NT2/D1 (cell line): ENCODE measurements around the gene ST6GALNAC3.

ENCODE experiments used
- DNase-seq: peaks from one replicate; pipeline ENCODE4 v3.0.0-alpha.2; 2011; ENCODE audit warnings: low read depth, low spot score
- H3K27me3 ChIP-seq: 2 replicates; pipeline ENCODE4 v1.6.0; 2011; ENCODE audit warnings: mild to moderate bottlenecking; ENCODE audit not compliant: insufficient read length, insufficient read depth
- H3K36me3 ChIP-seq: 2 replicates; pipeline ENCODE4 v1.6.1; 2011; ENCODE audit warnings: mild to moderate bottlenecking, low read length, mixed read lengths; ENCODE audit not compliant: insufficient read depth, insufficient read length
- H3K4me1 ChIP-seq: 2 replicates; pipeline ENCODE4 v1.5.1; 2011; ENCODE audit not compliant: insufficient read depth, insufficient read length
- H3K4me3 ChIP-seq: 2 replicates; pipeline ENCODE4 v1.5.1; 2011; ENCODE audit warnings: low read depth; ENCODE audit not compliant: insufficient read length
- H3K9ac ChIP-seq: 2 replicates; pipeline ENCODE4 v1.6.0; 2011; ENCODE audit warnings: low read depth; ENCODE audit not compliant: insufficient read length
- H3K9me3 ChIP-seq: 2 replicates; pipeline ENCODE4 v1.5.1; 2011; ENCODE audit warnings: mild to moderate bottlenecking, low read length; ENCODE audit not compliant: insufficient read depth
- SUZ12 ChIP-seq: IDR thresholded peaks from 2 replicates; pipeline ENCODE4 v1.6.1; 2011; ENCODE audit not compliant: insufficient read length, insufficient read depth; ENCODE audit errors: extremely low read depth
- YY1 ChIP-seq: IDR thresholded peaks from 2 replicates; pipeline ENCODE4 v1.6.1; 2011; ENCODE audit not compliant: insufficient read length, insufficient read depth
- ZNF274 ChIP-seq: IDR thresholded peaks from 2 replicates; pipeline ENCODE4 v1.6.1; 2011; ENCODE audit warnings: mild to moderate bottlenecking, low read depth, low read length

Gene ST6GALNAC3

GRCh38 chr1:76279101-76279748 is 204.7 kb downstream of the ST6GALNAC3 start:
- Histone ChIP-seq H3K4me3 (no peak overlapping the region), H3K36me3 (no peaks in the 10 kb centered on the region), H3K9ac (no peak overlapping the region), H3K4me1 (no peaks in the 10 kb centered on the region), H3K9me3 (no peaks in the 10 kb centered on the region), H3K27me3 (no peaks in the 10 kb centered on the region)
- no peak for DNase-seq
- TF ChIP-seq SUZ12 (no peak), ZNF274 (no peak), YY1 (no peak)

GRCh38 chr1:76281306-76281705 is 206.8 kb downstream of the ST6GALNAC3 start:
- DNase-seq = no peak
- no peaks in the 10 kb centered on the region for H3K27me3 ChIP-seq
- no peak overlapping the region for H3K9ac ChIP-seq
- no peaks in the 10 kb centered on the region for H3K36me3 ChIP-seq
- no peak overlapping the region for H3K4me3 ChIP-seq
- TF ChIP-seq ZNF274 (no peak), SUZ12 (no peak), YY1 (no peak)
- H3K9me3 ChIP-seq = no peaks in the 10 kb centered on the region
- no peaks in the 10 kb centered on the region for H3K4me1 ChIP-seq

- no peak for DNase-seq
- H3K36me3 ChIP-seq = no peaks in the 10 kb centered on the region
- H3K9me3 ChIP-seq = no peaks in the 10 kb centered on the region
- H3K27me3 ChIP-seq = no peaks in the 10 kb centered on the region
- no peak overlapping the region for H3K9ac ChIP-seq
- no peak for TF ChIP-seq ZNF274
- TF ChIP-seq YY1 = no peak
- TF ChIP-seq SUZ12 = no peak
- no peak overlapping the region for H3K4me3 ChIP-seq
- no peaks in the 10 kb centered on the region for H3K4me1 ChIP-seq
Measured at GRCh38 chr1:76284842-76285241, 210.3 kb downstream of the ST6GALNAC3 start.

- Histone ChIP-seq H3K9me3 (no peaks in the 10 kb centered on the region), H3K9ac (no peak overlapping the region), H3K4me3 (no peak overlapping the region), H3K36me3 (no peaks in the 10 kb centered on the region), H3K27me3 (no peaks in the 10 kb centered on the region), H3K4me1 (no peaks in the 10 kb centered on the region)
- TF ChIP-seq SUZ12 = no peak
- TF ChIP-seq YY1 = no peak
- no peak for TF ChIP-seq ZNF274
- no peak for DNase-seq
Measured at GRCh38 chr1:76285578-76286135, 211.1 kb downstream of the ST6GALNAC3 start.

GRCh38 chr1:76287917-76288316 is 213.4 kb downstream of the ST6GALNAC3 start:
- no peaks in the 10 kb centered on the region for H3K4me1 ChIP-seq
- no peak overlapping the region for H3K9ac ChIP-seq
- DNase-seq = no peak
- H3K27me3 ChIP-seq = no peaks in the 10 kb centered on the region
- H3K4me3 ChIP-seq = no peak overlapping the region
- TF ChIP-seq ZNF274 (no peak), SUZ12 (no peak), YY1 (no peak)
- no peaks in the 10 kb centered on the region for H3K9me3 ChIP-seq
- no peaks in the 10 kb centered on the region for H3K36me3 ChIP-seq

GRCh38 chr1:76288758-76289483 is 214.4 kb downstream of the ST6GALNAC3 start:
- H3K27me3 ChIP-seq = no peaks in the 10 kb centered on the region
- no peaks in the 10 kb centered on the region for H3K36me3 ChIP-seq
- DNase-seq = no peak
- TF ChIP-seq YY1 (no peak), ZNF274 (no peak)
- no peak overlapping the region for H3K9ac ChIP-seq
- no peaks in the 10 kb centered on the region for H3K9me3 ChIP-seq
- H3K4me1 ChIP-seq = no peaks in the 10 kb centered on the region
- H3K4me3 ChIP-seq = no peak overlapping the region

GRCh38 chr1:76289692-76290091 is 215.1 kb downstream of the ST6GALNAC3 start:
- TF ChIP-seq SUZ12 (no peak), YY1 (no peak), ZNF274 (no peak)
- H3K36me3 ChIP-seq = no peaks in the 10 kb centered on the region
- DNase-seq = no peak
- H3K4me3 ChIP-seq = no peak overlapping the region
- H3K4me1 ChIP-seq = no peaks in the 10 kb centered on the region
- no peaks in the 10 kb centered on the region for H3K27me3 ChIP-seq
- H3K9me3 ChIP-seq = no peaks in the 10 kb centered on the region
- no peak overlapping the region for H3K9ac ChIP-seq
